Endothelial cell of umbilical vein (primary cell): ENCODE data around the gene BCAR1. TPM values are rescaled to one million over a fixed set of nuclear protein-coding genes. Genes with fewer than 3 reads are reported as not detected.

Experiments
- BruUV-seq: library from RNA; stranded (reverse); fragments of 400-500 nt; replicated peaks from 2 replicates; lab custom pipeline; 2021; lab: Mats Ljungman, UMichigan
- CTCF ChIA-PET: fragments of 300-600, 350-600 bp; sonication (Branson Sonifier 250); formaldehyde crosslinking; loops from one replicate; lab custom pipeline; 2021; ENCODE audit warnings: antibody characterized with exemption, inconsistent platforms; lab: Charles Lee
- POLR2A ChIA-PET: fragments of 300-600, 350-600 bp; sonication (Branson Sonifier 250); formaldehyde crosslinking; loops from one replicate; lab custom pipeline; 2021; ENCODE audit warnings: antibody characterized with exemption, inconsistent platforms; lab: Charles Lee
- DNase-seq: peaks from one replicate; pipeline ENCODE4 v3.0.0-alpha.2; 2011; ENCODE audit warnings: low read depth, low spot score
- FAIRE-seq: peaks from 2 replicates; lab custom pipeline; 2011; peaks lifted over from hg19 to GRCh38; lab: Jason Lieb, UNC
- H2AFZ ChIP-seq: 2 replicates; pipeline ENCODE4 v1.6.0; 2012; ENCODE audit warnings: low read depth, low read length, control low read depth, inconsistent platforms
- H3K27ac ChIP-seq: 2 replicates; pipeline ENCODE4 v1.5.1; 2011; ENCODE audit warnings: low read depth, mild to moderate bottlenecking, control low read depth, low read length, moderate library complexity; ENCODE audit not compliant: insufficient read depth
- H3K27me3 ChIP-seq, 2 experiments: 2 replicates each; pipeline versions ENCODE4 v1.6.0 to v1.6.1; 2011; ENCODE audit warnings: low read length in 2 of 2, mixed read lengths in 1 of 2; ENCODE audit not compliant: control insufficient read depth in 2 of 2, insufficient read depth in 2 of 2
- H3K36me3 ChIP-seq, 2 experiments: 2 replicates in 1 of 2; 3 replicates in 1 of 2; pipeline ENCODE4 v1.5.1; 2011; ENCODE audit warnings: low read length in 2 of 2, mild to moderate bottlenecking in 1 of 2, moderate library complexity in 1 of 2; ENCODE audit not compliant: control insufficient read depth in 2 of 2, insufficient read depth in 2 of 2; ENCODE audit errors: extremely low read depth in 1 of 2
- H3K4me1 ChIP-seq: 3 replicates; pipeline ENCODE4 v1.5.1; 2011; ENCODE audit warnings: mild to moderate bottlenecking, low read length; ENCODE audit not compliant: control insufficient read depth, insufficient read depth; ENCODE audit errors: extremely low read depth
- H3K4me2 ChIP-seq: 2 replicates; pipeline ENCODE4 v1.6.1; 2011; ENCODE audit warnings: low read length, control low read depth, mixed read lengths; ENCODE audit not compliant: insufficient read depth
- H3K4me3 ChIP-seq, 3 experiments: fragments of 200-600 bp in 1 of 3; sonication (generic), shearing (Covaris generic) in 1 of 3; replicated peaks in 1 of 3; 2 replicates each; pipeline ENCODE4 v1.5.1; 2011 to 2016; ENCODE audit warnings: control low read depth in 3 of 3, low read length in 3 of 3, mild to moderate bottlenecking in 2 of 3, inconsistent platforms in 1 of 3, low read depth in 1 of 3, moderate library complexity in 1 of 3; ENCODE audit not compliant: insufficient read depth in 1 of 3
- H3K79me2 ChIP-seq: 2 replicates; pipeline ENCODE4 v1.6.0; 2012; ENCODE audit warnings: low read length, inconsistent platforms; ENCODE audit not compliant: control insufficient read depth, insufficient read depth
- H3K9ac ChIP-seq: replicated peaks from 2 replicates; pipeline ENCODE3; 2011; ENCODE audit warnings: low read length, control low read depth; ENCODE audit not compliant: insufficient read depth; ENCODE audit errors: extremely low read depth
- H3K9me1 ChIP-seq: replicated peaks from 3 replicates; pipeline ENCODE4 v1.6.0; 2011; ENCODE audit warnings: mild to moderate bottlenecking, low read length; ENCODE audit not compliant: control insufficient read depth, insufficient read depth; ENCODE audit errors: extremely low read depth
- H3K9me3 ChIP-seq: replicated peaks from 2 replicates; pipeline ENCODE4 v1.5.1; 2012; ENCODE audit warnings: low read length, inconsistent platforms; ENCODE audit not compliant: control insufficient read depth, insufficient read depth
- H4K20me1 ChIP-seq: replicated peaks from 2 replicates; pipeline ENCODE3; 2011; ENCODE audit warnings: mild to moderate bottlenecking, low read length; ENCODE audit not compliant: control insufficient read depth, insufficient read depth; ENCODE audit errors: extremely low read depth
- EZH2 ChIP-seq: IDR thresholded peaks from 2 replicates; pipeline ENCODE4 v1.6.1; 2012; ENCODE audit warnings: borderline replicate concordance, low read depth, mild to moderate bottlenecking, moderate library complexity, low read length, inconsistent platforms; ENCODE audit not compliant: severe bottlenecking
- FOS ChIP-seq: IDR thresholded peaks from 2 replicates; pipeline ENCODE4 v1.6.1; 2011; ENCODE audit warnings: mild to moderate bottlenecking, low read length, moderate library complexity, borderline replicate concordance; ENCODE audit not compliant: insufficient read depth
- GATA2 ChIP-seq: IDR thresholded peaks from 2 replicates; pipeline ENCODE4 v1.7.0; 2011; ENCODE audit warnings: low read depth, mild to moderate bottlenecking, moderate library complexity, mixed read lengths, low read length; ENCODE audit not compliant: insufficient read length, insufficient read depth
- JUN ChIP-seq: IDR thresholded peaks from 2 replicates; pipeline ENCODE4 v1.6.1; 2011; ENCODE audit warnings: borderline replicate concordance, low read depth; ENCODE audit not compliant: insufficient read length, insufficient read depth
- MYC ChIP-seq: IDR thresholded peaks from one replicate; pipeline ENCODE4 v1.6.1; 2011; ENCODE audit warnings: mild to moderate bottlenecking, low read depth, low read length
- POLR2A ChIP-seq: IDR thresholded peaks from 2 replicates; pipeline ENCODE4 v1.6.1; 2012; ENCODE audit warnings: low read depth, mild to moderate bottlenecking, control low read depth, low read length
- POLR2AphosphoS5 ChIP-seq: IDR thresholded peaks from 2 replicates; pipeline ENCODE4 v1.6.1; 2012; ENCODE audit warnings: low read depth, mild to moderate bottlenecking, control low read depth, low read length, moderate library complexity; ENCODE audit not compliant: insufficient read depth
- dilution Hi-C: fragments of 300-500 bp; cut with MboI; formaldehyde crosslinking; loops from one replicate; pipeline ENCODE4 v1.15.0; 2019; ENCODE audit warnings: low sequenced_read_pairs; ENCODE audit not compliant: extremely low pct_ligation_motif_present
- intact Hi-C: fragments of 100-400 bp; cut with micrococcal nuclease; formaldehyde crosslinking; loops from one replicate; pipeline ENCODE4 v1.10.0; 2022
- polyA plus RNA-seq, 4 experiments: library from polyadenylated mRNA; depleted of rRNA in 3 of 4; stranded (reverse) in 3 of 4; unstranded in 1 of 4; fragments of >200 nt; gene quantifications; 2 replicates each; pipeline versions ENCODE4 v1.2.1 to v1.2.3, GENCODE V29; 2011 to 2012; ENCODE audit warnings: missing spikeins in 1 of 4
- total RNA-seq: library from RNA; stranded (reverse); gene quantifications from 2 replicates; pipeline ENCODE4 v1.2.3, GENCODE V29; 2021
- TF ChIP-seq, protein P1 (sequence below): IDR thresholded peaks from 2 replicates; pipeline ENCODE4 v1.6.1; 2011; ENCODE audit not compliant: insufficient read depth, insufficient read length
- TF ChIP-seq, protein P2 (sequence below), 2 donors: IDR thresholded peaks; 1 replicate in 1 of 2; 2 replicates in 1 of 2; pipeline ENCODE4 v1.5.1; 2011; ENCODE audit warnings: low read length in 2 of 2, mild to moderate bottlenecking in 2 of 2, moderate library complexity in 2 of 2, control low read depth in 1 of 2, inconsistent platforms in 1 of 2, low read depth in 1 of 2; ENCODE audit not compliant: insufficient read depth in 1 of 2; ENCODE audit errors: extremely low read depth in 1 of 2

BCAR1 gene
- total and polyA plus RNA-seq, 2 donors (not counting 3 experiments of a cell fraction or from before 2014, with no cell fraction given), result 171 to 267 TPM

DNA sequence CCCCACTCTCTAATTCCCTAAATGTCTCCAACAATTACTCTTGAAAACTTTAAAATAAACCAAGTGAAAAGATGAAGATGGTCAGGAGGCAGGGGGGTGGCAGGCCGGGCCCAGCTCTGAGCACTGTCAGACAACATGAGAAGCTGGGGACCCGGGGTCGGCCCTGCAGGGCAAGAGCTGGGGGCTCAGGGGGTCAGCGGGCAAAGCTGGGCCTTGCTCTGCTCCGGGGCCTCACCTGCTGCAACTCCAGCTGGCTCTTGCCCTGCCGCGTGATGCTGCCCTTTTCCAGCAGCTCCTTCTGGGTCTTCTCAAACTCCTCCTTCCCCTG is 17.8 kb downstream of the BCAR1 start:
- FAIRE-seq (no peak), DNase-seq (no peak)
- Histone ChIP-seq H2AFZ (no peak overlapping the region), H3K9me3 (no peaks in the 10 kb centered on the region), H3K4me2 (no peak overlapping the region), H3K27me3 (no peaks in the 10 kb centered on the region), H3K36me3 (peaks cover 45 to 69% of the 10 kb centered on the region in 2 experiments), H3K4me3 (no peak overlapping the region), H4K20me1 (peaks cover 2% of the 10 kb centered on the region), H3K4me1 (no peaks in the 10 kb centered on the region), H3K27ac (no peak overlapping the region), H3K9ac (no peak overlapping the region), H3K79me2 (peaks cover 56% of the 10 kb centered on the region), H3K9me1 (no peaks in the 10 kb centered on the region)
- dilution Hi-C loops (no loop called here), intact Hi-C loops (no loop called here)
- ChIA-PET POLR2A (no interaction called here), CTCF (interaction anchor here (0.7 to 6.5 kb wide), 27 partner anchors 10 to 200 kb away, joined by 3 to 120 read pairs (median 7); partner anchors contain the start of genes BCAR1 and CFDP1)
- TF ChIP-seq JUN, result no peak
- TF ChIP-seq, protein P1, sequence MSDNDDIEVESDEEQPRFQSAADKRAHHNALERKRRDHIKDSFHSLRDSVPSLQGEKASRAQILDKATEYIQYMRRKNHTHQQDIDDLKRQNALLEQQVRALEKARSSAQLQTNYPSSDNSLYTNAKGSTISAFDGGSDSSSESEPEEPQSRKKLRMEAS, result no peak
- TF ChIP-seq MYC, result no peak
- TF ChIP-seq GATA2, result no peak
- TF ChIP-seq POLR2AphosphoS5, result no peak
- no peak for TF ChIP-seq FOS
- TF ChIP-seq, protein P2, sequence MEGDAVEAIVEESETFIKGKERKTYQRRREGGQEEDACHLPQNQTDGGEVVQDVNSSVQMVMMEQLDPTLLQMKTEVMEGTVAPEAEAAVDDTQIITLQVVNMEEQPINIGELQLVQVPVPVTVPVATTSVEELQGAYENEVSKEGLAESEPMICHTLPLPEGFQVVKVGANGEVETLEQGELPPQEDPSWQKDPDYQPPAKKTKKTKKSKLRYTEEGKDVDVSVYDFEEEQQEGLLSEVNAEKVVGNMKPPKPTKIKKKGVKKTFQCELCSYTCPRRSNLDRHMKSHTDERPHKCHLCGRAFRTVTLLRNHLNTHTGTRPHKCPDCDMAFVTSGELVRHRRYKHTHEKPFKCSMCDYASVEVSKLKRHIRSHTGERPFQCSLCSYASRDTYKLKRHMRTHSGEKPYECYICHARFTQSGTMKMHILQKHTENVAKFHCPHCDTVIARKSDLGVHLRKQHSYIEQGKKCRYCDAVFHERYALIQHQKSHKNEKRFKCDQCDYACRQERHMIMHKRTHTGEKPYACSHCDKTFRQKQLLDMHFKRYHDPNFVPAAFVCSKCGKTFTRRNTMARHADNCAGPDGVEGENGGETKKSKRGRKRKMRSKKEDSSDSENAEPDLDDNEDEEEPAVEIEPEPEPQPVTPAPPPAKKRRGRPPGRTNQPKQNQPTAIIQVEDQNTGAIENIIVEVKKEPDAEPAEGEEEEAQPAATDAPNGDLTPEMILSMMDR (IDR thresholded peaks at IDR 0.05; ENCODE audit: extremely low read depth in 1 of 2, insufficient read depth in 1 of 2, low read depth in 1 of 2, low read length in 2 of 2), result no peak
- TF ChIP-seq EZH2, result no peak
- TF ChIP-seq POLR2A, result no peak
- no TSS peak for BruUV-seq
